ENCODE data around the gene PRIM2.

PRIM2 gene

GRCh38 chr6:57305107-57305506 lies 12.3 kb upstream of the PRIM2 start:
- H3K4me1 ChIP-seq (ENCODE audit: low read length): no peaks in the 10 kb centered on the region
- DNase-seq: no peak
- H3K36me3 ChIP-seq (replicated peaks; ENCODE audit: insufficient read depth, low read length): no peaks in the 10 kb centered on the region
- no peaks in the 10 kb centered on the region for H3F3A ChIP-seq (ENCODE audit: insufficient read depth, low read length)
- TF ChIP-seq CTCF (IDR thresholded peaks at IDR 0.05; ENCODE audit: low read length) (no peak), EZH2phosphoT487 (IDR thresholded peaks at IDR 0.05; ENCODE audit: low read length) (no peak), EZH2 (optimal IDR thresholded peaks at IDR 0.05; ENCODE audit: low read depth, low read length) (no peak)
- no peaks in the 10 kb centered on the region for H3K79me2 ChIP-seq (ENCODE audit: low read length)
- H3K4me2 ChIP-seq (ENCODE audit: low read depth, low read length): no peak overlapping the region
- no peak overlapping the region for H3K4me3 ChIP-seq (ENCODE audit: low read length)
- H3K9me2 ChIP-seq (replicated peaks; ENCODE audit: insufficient read depth, low read length): no peaks in the 10 kb centered on the region
- H2AFZ ChIP-seq (ENCODE audit: low read length): no peak overlapping the region
- no peaks in the 10 kb centered on the region for H3K27me3 ChIP-seq (replicated peaks; ENCODE audit: insufficient read depth, low read length)
- no peaks in the 10 kb centered on the region for H4K20me1 ChIP-seq (ENCODE audit: insufficient read depth, low read length)
- H3K9me3 ChIP-seq (replicated peaks; ENCODE audit: insufficient read depth, low read length): no peaks in the 10 kb centered on the region
- no peak overlapping the region for H3K27ac ChIP-seq (ENCODE audit: low read length)
- H3K9ac ChIP-seq (ENCODE audit: low read length): no peak overlapping the region

GRCh38 chr6:57305761-57306160 lies 11.7 kb upstream of the PRIM2 start:
- TF ChIP-seq CTCF (IDR thresholded peaks at IDR 0.05; ENCODE audit: low read length) (no peak), EZH2 (optimal IDR thresholded peaks at IDR 0.05; ENCODE audit: low read depth, low read length) (no peak), EZH2phosphoT487 (IDR thresholded peaks at IDR 0.05; ENCODE audit: low read length) (no peak)
- H3K4me1 ChIP-seq (ENCODE audit: low read length): no peaks in the 10 kb centered on the region
- no peaks in the 10 kb centered on the region for H4K20me1 ChIP-seq (ENCODE audit: insufficient read depth, low read length)
- no peaks in the 10 kb centered on the region for H3F3A ChIP-seq (ENCODE audit: insufficient read depth, low read length)
- no peak overlapping the region for H3K4me3 ChIP-seq (ENCODE audit: low read length)
- no peak overlapping the region for H3K27ac ChIP-seq (ENCODE audit: low read length)
- H3K79me2 ChIP-seq (ENCODE audit: low read length): no peaks in the 10 kb centered on the region
- no peaks in the 10 kb centered on the region for H3K9me2 ChIP-seq (replicated peaks; ENCODE audit: insufficient read depth, low read length)
- H2AFZ ChIP-seq (ENCODE audit: low read length): no peak overlapping the region
- no peaks in the 10 kb centered on the region for H3K27me3 ChIP-seq (replicated peaks; ENCODE audit: insufficient read depth, low read length)
- no peak for DNase-seq
- H3K36me3 ChIP-seq (replicated peaks; ENCODE audit: insufficient read depth, low read length): no peaks in the 10 kb centered on the region
- H3K4me2 ChIP-seq (ENCODE audit: low read depth, low read length): no peak overlapping the region
- H3K9ac ChIP-seq (ENCODE audit: low read length): no peak overlapping the region
- H3K9me3 ChIP-seq (replicated peaks; ENCODE audit: insufficient read depth, low read length): no peaks in the 10 kb centered on the region

- H3K4me1 ChIP-seq (ENCODE audit: low read length): no peaks in the 10 kb centered on the region
- no peaks in the 10 kb centered on the region for H3K79me2 ChIP-seq (ENCODE audit: low read length)
- no peak overlapping the region for H3K4me2 ChIP-seq (ENCODE audit: low read depth, low read length)
- TF ChIP-seq EZH2phosphoT487 (IDR thresholded peaks at IDR 0.05; ENCODE audit: low read length) (no peak), EZH2 (optimal IDR thresholded peaks at IDR 0.05; ENCODE audit: low read depth, low read length) (no peak), CTCF (IDR thresholded peaks at IDR 0.05; ENCODE audit: low read length) (no peak)
- no peaks in the 10 kb centered on the region for H3K27me3 ChIP-seq (replicated peaks; ENCODE audit: insufficient read depth, low read length)
- DNase-seq: no peak
- H2AFZ ChIP-seq (ENCODE audit: low read length): no peak overlapping the region
- no peak overlapping the region for H3K4me3 ChIP-seq (ENCODE audit: low read length)
- H4K20me1 ChIP-seq (ENCODE audit: insufficient read depth, low read length): no peaks in the 10 kb centered on the region
- no peak overlapping the region for H3K9ac ChIP-seq (ENCODE audit: low read length)
- H3K9me3 ChIP-seq (replicated peaks; ENCODE audit: insufficient read depth, low read length): no peaks in the 10 kb centered on the region
- H3F3A ChIP-seq (ENCODE audit: insufficient read depth, low read length): no peaks in the 10 kb centered on the region
- H3K9me2 ChIP-seq (replicated peaks; ENCODE audit: insufficient read depth, low read length): no peaks in the 10 kb centered on the region
- H3K36me3 ChIP-seq (replicated peaks; ENCODE audit: insufficient read depth, low read length): no peaks in the 10 kb centered on the region
- H3K27ac ChIP-seq (ENCODE audit: low read length): no peak overlapping the region
Measured at GRCh38 chr6:57306273-57306672, 11.2 kb upstream of the PRIM2 start.
